GM21619 (cell line): ENCODE measurements around the gene ZNF148.

Source experiments
- ATAC-seq: cut with Tn5 transposase; IDR thresholded peaks from one replicate; pipeline ENCODE4 v1.9.1; 2021; ENCODE audit not compliant: unreplicated experiment

The ZNF148 gene

GRCh38 chr3:125229707-125230106 lies 145.4 kb downstream of the ZNF148 start:
- no peak for ATAC-seq

GRCh38 chr3:125229168-125229567 lies 146.0 kb downstream of the ZNF148 start:
- no peak for ATAC-seq

- no peak for ATAC-seq
Measured at GRCh38 chr3:125221831-125222230, 153.3 kb downstream of the ZNF148 start.

GRCh38 chr3:125220727-125221429 lies 154.2 kb downstream of the ZNF148 start:
- ATAC-seq: no peak

GRCh38 chr3:125220183-125220582 lies 154.9 kb downstream of the ZNF148 start:
- ATAC-seq: no peak

- ATAC-seq: no peak
Measured at GRCh38 chr3:125219261-125219701, 155.8 kb downstream of the ZNF148 start.

- ATAC-seq: no peak
Measured at GRCh38 chr3:125214738-125215137, 160.4 kb downstream of the ZNF148 start.

GRCh38 chr3:125213946-125214542 lies 161.1 kb downstream of the ZNF148 start:
- no peak for ATAC-seq

- no peak for ATAC-seq
Measured at GRCh38 chr3:125213364-125213755, 161.8 kb downstream of the ZNF148 start.

- no peak for ATAC-seq
Measured at GRCh38 chr3:125212509-125213363, 162.4 kb downstream of the ZNF148 start, which contains the start of gene SLC12A8. Gene SLC12A8 (minus strand): TSS chr3:125212748. CDS start chr3:125211349, 1,399 bp downstream.

- ATAC-seq: no peak
Measured at GRCh38 chr3:125212091-125212508, 163.0 kb downstream of the ZNF148 start.

- ATAC-seq: no peak
Measured at GRCh38 chr3:125211523-125212090, 163.5 kb downstream of the ZNF148 start.

- no peak for ATAC-seq
Measured at GRCh38 chr3:125207949-125208568, 167.1 kb downstream of the ZNF148 start.

- ATAC-seq: no peak
Measured at GRCh38 chr3:125207507-125207906, 167.6 kb downstream of the ZNF148 start.

GRCh38 chr3:125206934-125207333 lies 168.2 kb downstream of the ZNF148 start:
- no peak for ATAC-seq

- ATAC-seq: no peak
Measured at GRCh38 chr3:125203731-125204130, 171.4 kb downstream of the ZNF148 start.

GRCh38 chr3:125202197-125202596 lies 172.9 kb downstream of the ZNF148 start:
- no peak for ATAC-seq

- ATAC-seq: peak; percentile 76
Measured at GRCh38 chr3:125200731-125201139, 174.4 kb downstream of the ZNF148 start.

- no peak for ATAC-seq
Measured at GRCh38 chr3:125194849-125195601, 180.1 kb downstream of the ZNF148 start.
